ENCODE data around the gene CELF4. TPM values are rescaled to one million over a fixed set of nuclear protein-coding genes. Genes with fewer than 3 reads are reported as not detected.

Gene CELF4
- total RNA-seq, 1 experiment from 2014 or later = not detected

- in situ Hi-C loops (cut with HindIII; ENCODE audit: low pct_unique_long_range_greater_than_20kb, low sequenced_read_pairs) = no loop called here
- peak; percentile 14 for DNase-seq (ENCODE audit: low read depth)
These were observed 311.3 kb downstream of the CELF4 start for GRCh38 chr18:37254236-37254754.

GRCh38 chr18:37253394-37254235 lies 312.0 kb downstream of the CELF4 start:
- in situ Hi-C loops (cut with HindIII; ENCODE audit: low pct_unique_long_range_greater_than_20kb, low sequenced_read_pairs) = no loop called here
- DNase-seq (ENCODE audit: low read depth) = no peak

DNA sequence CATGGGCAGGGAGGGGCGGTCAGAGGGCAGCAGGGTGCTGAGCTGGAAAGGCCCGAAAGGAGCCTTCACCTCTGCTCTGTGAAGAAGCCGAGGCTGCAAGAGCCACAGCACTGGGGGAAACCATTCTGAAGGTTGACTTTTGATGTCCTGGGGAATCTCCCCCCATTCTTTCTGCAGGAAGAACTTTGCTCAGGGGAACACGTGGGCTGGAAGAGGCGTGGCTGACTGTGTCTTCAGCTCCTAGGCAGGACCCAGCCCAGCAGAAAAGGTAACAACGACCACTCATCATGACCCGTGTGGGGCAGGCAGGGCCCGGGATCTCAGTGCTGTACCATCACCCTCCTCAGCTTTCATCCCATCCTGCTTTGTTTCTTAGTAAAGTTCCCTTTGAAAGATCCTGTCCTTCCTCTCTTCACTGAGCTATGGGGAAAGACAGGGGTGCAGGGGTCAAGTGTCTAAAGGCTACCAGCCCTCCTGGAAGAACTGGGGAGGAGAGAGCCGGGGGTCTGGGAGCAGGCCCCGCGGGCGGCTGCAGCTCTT lies 312.7 kb downstream of the CELF4 start:
- in situ Hi-C loops (cut with HindIII; ENCODE audit: low pct_unique_long_range_greater_than_20kb, low sequenced_read_pairs) = no loop called here
- DNase-seq (ENCODE audit: low read depth) = no peak

- in situ Hi-C loops (cut with HindIII; ENCODE audit: low pct_unique_long_range_greater_than_20kb, low sequenced_read_pairs) = no loop called here
- DNase-seq (ENCODE audit: low read depth) = no peak
These were observed 313.3 kb downstream of the CELF4 start for GRCh38 chr18:37252342-37252741.

GRCh38 chr18:37251679-37252078 lies 313.9 kb downstream of the CELF4 start:
- no peak for DNase-seq (ENCODE audit: low read depth)
- in situ Hi-C loops (cut with HindIII; ENCODE audit: low pct_unique_long_range_greater_than_20kb, low sequenced_read_pairs) = no loop called here

- in situ Hi-C loops (cut with HindIII; ENCODE audit: low pct_unique_long_range_greater_than_20kb, low sequenced_read_pairs) = no loop called here
- no peak for DNase-seq (ENCODE audit: low read depth)
These were observed 315.5 kb downstream of the CELF4 start for GRCh38 chr18:37249895-37250618.

DNA sequence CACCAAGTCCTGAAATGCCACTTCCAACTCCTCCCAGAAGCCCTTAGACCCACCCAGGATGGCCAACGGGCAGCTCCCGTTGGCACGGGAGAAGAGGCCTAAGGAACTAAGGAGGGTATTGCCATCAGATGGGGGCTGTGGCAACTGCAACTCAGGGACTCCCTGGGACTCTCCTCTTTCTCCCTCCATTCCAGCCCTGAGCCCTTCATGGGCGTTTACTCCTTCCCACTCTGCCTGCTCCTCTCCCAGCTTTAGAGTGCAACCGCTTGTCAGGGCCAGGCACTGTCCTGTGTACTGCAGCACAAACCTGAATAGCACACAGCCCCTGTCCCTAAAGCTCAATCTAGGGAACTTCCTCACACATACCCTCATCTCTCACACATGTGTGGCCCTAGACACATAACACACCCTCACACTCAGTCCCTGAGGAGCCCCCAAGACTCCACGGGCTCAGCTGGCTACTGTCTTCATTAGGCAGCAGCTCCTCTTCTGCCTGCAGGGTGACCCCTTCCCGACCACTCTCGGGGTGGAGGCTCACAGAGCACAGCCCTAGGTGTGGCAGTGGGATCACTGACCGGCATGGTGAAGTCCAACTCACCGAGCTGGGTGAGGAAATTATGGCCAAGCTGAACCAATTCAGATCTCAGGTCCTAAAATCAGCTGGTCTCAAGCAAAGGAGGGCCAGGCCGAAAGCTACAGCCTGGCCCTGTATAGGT lies 316.3 kb downstream of the CELF4 start:
- in situ Hi-C loops (cut with HindIII; ENCODE audit: low pct_unique_long_range_greater_than_20kb, low sequenced_read_pairs) = no loop called here
- no peak for DNase-seq (ENCODE audit: low read depth)

GRCh38 chr18:37248281-37248680 lies 317.3 kb downstream of the CELF4 start:
- in situ Hi-C loops (cut with HindIII; ENCODE audit: low pct_unique_long_range_greater_than_20kb, low sequenced_read_pairs) = no loop called here
- no peak for DNase-seq (ENCODE audit: low read depth)

GRCh38 chr18:37247497-37248161 lies 318.0 kb downstream of the CELF4 start:
- no peak for DNase-seq (ENCODE audit: low read depth)
- in situ Hi-C loops (cut with HindIII; ENCODE audit: low pct_unique_long_range_greater_than_20kb, low sequenced_read_pairs) = no loop called here

GRCh38 chr18:37246779-37247340 lies 318.7 kb downstream of the CELF4 start:
- DNase-seq (ENCODE audit: low read depth) = no peak
- in situ Hi-C loops (cut with HindIII; ENCODE audit: low pct_unique_long_range_greater_than_20kb, low sequenced_read_pairs) = no loop called here

- in situ Hi-C loops (cut with HindIII; ENCODE audit: low pct_unique_long_range_greater_than_20kb, low sequenced_read_pairs) = no loop called here
These were observed 321.0 kb downstream of the CELF4 start for GRCh38 chr18:37244618-37245017.

GRCh38 chr18:37243741-37244140 lies 321.9 kb downstream of the CELF4 start:
- in situ Hi-C loops (cut with HindIII; ENCODE audit: low pct_unique_long_range_greater_than_20kb, low sequenced_read_pairs) = no loop called here
- no peak for DNase-seq (ENCODE audit: low read depth)

More at GRCh38 chr18:37244618-37245017, 321.0 kb downstream of the CELF4 start:
- DNase-seq (ENCODE audit: low read depth) = no peak

DNA sequence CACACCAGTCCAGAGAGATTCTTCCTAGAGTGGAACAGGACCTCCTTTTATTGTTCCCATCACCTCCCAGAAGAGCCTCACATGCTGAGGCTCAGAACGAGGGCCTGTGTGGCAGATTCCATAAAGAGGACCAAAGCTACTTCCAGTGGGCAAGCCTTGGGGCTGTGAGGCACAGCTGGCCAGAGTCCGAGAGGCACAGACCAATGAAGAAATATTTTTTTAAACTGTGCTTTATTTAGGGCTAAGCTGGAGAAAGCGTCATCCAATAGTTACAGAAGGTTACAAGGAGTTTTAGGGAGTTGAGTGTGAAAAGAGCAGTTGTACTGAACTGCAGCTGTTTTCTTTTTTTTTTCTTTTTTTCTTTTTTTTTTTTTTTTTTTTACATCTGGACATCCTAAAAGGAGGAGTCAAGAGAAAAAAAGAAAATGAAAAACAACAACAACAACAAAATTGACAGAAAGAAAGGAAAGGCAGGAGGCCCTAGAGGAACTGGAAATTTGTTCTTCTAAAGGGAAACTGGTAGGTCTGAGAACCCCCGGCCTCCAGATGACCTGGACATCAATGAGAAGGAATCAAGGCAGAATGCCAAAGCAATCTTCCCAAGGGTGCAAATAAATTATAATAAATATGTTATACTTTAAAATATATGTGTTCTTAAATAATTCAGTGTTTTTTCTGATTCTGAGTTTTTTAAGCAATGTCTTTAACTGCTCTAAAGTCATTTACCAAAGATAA lies 322.6 kb downstream of the CELF4 start:
- in situ Hi-C loops (cut with HindIII; ENCODE audit: low pct_unique_long_range_greater_than_20kb, low sequenced_read_pairs) = no loop called here
- no peak for DNase-seq (ENCODE audit: low read depth)

DNA sequence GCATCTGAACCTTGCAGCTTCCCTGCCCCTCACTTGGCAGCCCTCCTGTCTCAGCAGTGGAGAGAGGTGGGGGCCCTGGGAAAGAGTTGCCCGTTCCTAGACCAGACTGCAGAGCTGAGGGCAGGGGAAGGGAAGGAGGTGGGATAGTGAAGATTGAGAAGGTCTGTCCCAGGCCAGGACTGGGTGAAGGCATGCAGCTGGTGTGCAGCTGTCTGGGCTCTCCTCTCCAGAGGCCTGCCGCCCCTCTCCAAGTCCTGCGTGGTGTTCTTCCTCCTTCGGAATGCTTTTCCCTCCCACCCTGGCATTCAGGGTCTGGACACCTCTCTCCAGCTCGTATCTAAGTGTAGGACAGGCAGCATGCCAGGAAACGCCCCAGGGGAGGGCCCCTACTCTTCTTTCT lies 323.5 kb downstream of the CELF4 start:
- in situ Hi-C loops (cut with HindIII; ENCODE audit: low pct_unique_long_range_greater_than_20kb, low sequenced_read_pairs) = no loop called here
- no peak for DNase-seq (ENCODE audit: low read depth)

DNA sequence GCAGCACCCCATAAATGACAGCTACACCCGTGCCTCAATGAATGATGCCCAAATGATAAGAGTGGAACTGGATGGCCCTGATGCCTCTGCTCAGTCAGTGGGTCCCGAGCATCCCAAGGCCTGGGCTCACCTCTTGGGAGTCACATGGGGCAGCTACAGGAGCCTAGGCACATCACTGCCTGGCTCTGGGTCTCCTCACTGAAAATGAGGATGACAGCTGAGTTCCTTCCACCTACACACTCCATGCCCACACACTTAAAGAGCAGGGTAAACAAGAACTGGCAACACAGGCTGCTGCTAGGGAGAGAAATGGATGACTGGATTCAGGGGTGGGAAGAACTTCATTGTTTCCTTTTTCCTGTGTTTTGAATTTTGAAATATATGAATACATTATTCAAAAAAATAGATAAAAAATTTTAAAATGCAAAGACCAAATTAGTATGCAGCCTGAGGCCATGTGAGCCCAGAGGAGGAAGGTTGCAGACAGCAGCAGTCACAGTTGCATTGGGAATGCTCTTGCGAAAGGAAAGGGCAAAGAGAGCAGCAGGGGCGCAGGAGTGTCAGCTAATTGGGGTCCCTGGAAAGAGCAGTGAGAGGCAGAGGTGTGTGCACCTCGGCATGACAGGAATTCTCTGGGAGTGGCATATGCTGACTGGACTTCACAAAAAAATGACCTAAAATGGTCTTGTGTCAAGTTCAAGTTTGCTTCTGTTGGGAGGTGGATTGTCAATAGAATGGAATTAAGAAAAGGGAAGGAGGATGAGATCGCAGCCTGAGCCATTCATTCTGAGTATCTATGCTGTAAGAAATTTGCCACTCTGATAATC lies 327.1 kb downstream of the CELF4 start:
- DNase-seq (ENCODE audit: low read depth) = no peak
- in situ Hi-C loops (cut with HindIII; ENCODE audit: low pct_unique_long_range_greater_than_20kb, low sequenced_read_pairs) = no loop called here

DNA sequence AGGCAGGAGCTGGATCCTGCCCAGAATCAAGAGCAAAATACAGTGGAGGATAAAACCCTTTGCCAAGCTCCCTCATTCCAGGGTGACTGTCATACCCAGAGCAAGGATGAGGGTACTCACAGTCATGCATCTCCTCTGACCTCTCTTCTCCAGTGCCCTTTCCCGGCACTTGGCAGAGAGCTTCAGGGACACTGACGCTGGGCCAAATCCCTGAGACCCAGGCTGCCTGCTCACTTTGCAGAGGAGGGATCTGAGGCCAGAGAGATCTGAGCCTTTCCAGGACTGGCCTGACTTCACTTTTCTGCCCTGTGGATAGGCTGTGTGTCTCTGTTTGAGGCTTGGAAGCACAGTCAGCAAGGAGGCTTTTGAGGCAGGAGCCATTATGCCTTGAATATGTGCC lies 330.0 kb downstream of the CELF4 start:
- in situ Hi-C loops (cut with HindIII; ENCODE audit: low pct_unique_long_range_greater_than_20kb, low sequenced_read_pairs) = no loop called here
- DNase-seq (ENCODE audit: low read depth) = no peak

Measured in Caki2 (cell line).